ENCODE data around the gene PXN.
A peak's percentile ranks its signal among the peaks of the same experiment; 100 is the strongest.
"Not testable (repeated sequence)": the region's sequence is repeated elsewhere in the genome, so short reads cannot be mapped to it uniquely, and the experiment has no call there.

PXN gene

DNA sequence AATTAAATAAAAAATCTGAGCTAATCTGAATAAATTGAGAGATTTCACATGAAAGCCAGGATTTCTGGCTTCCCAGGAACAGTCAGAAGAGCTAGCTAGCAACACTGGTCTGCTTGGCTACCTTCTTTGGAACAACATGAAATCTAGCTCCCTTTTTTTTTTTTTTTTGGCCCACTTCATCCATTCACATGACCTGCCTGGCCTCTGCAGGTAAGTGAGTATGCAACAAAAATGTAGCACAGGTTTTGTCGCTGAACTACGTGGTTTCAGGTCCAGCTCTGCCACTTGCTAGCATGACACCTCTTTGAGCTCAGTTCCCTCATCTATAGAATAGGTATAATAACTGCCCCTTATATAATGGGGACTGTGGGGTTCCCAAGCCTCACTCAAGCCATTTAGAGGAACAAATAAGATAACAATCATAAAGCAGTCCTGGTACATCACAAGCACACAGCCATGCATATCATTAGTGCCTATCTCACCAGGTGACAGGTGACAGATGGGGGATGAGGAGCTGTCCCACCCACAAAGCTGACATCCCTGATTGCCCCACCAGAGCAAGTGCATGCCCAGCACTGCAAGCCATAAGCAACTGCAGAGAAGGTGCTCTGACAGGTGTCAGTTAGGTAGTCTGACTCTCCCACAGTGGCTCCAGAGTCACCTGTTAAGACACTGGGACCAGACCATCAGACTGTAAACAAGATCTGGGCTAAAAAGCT is 25.6 kb downstream of the PXN start:
- DNase-seq, result no peak

GRCh38 chr12:120238839-120239445 is 26.6 kb downstream of the PXN start:
- no peak for DNase-seq

- DNase-seq, result no peak
Observed at GRCh38 chr12:120238217-120238616, 27.3 kb downstream of the PXN start.

GRCh38 chr12:120237360-120238171 is 28.0 kb downstream of the PXN start:
- no peak for DNase-seq

DNA sequence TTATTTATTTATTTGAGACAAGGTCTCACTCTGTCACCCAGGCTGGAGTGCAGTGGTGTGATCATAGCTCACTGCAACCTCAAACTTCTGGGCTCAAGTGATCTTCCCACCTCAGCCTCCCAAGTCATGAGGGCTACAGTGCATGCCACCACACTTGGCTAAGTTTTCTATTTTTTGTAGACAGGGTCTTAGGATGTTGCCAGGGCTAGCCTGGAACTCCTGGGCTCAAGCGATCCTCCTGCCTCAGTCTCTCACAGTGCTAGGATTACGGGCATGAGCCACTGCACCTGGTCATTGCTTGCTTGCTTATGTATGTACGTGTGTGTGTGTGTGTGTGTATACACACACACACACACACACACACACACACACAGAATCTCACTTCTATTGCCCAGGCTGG is 28.7 kb downstream of the PXN start:
- not testable (repeated sequence) for DNase-seq

DNA sequence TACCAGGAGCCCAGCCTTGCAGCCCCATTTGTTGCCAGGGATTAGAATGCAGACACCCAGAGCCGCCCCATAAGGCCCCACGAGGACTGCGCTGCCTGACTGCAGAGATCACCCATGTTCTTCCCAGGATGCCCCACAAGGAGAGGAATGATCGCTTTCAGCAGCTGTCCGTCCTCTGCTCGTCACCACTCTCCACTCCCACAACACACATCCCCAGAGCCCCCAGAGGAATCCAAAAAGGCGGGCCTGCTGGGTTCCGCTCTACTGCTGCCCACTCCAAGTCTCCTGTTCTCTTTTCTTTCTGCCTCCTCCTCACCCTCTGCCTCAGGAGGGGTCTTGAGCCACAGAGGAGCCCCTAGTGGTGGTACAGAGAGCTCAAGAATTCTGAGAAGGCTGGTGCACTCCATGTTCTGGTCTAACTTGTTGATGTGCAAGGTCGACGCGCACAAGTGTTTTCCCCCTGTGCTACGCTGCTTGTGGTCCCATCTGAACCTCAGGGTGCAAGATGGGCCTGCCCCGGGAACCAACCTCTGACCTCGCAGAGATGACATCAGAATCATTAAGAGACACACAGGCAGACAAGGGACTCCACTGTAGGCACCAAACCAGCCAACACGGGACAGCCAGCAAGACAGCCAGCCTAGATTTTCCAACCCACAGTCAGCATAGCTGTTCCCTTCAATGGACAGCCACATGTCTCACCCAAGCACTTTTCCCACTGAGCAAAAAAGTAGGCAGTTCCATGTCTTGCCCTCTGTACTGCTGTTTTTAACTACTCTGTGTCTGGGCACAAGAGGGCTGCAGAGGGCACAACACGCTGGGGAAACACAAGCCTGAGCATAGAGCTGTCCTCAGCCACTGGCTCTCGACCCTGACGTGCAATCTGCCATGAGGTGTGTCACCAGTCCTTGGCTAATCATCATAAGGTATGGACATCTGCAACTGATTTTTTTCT is 29.9 kb downstream of the PXN start:
- DNase-seq, result no peak

DNA sequence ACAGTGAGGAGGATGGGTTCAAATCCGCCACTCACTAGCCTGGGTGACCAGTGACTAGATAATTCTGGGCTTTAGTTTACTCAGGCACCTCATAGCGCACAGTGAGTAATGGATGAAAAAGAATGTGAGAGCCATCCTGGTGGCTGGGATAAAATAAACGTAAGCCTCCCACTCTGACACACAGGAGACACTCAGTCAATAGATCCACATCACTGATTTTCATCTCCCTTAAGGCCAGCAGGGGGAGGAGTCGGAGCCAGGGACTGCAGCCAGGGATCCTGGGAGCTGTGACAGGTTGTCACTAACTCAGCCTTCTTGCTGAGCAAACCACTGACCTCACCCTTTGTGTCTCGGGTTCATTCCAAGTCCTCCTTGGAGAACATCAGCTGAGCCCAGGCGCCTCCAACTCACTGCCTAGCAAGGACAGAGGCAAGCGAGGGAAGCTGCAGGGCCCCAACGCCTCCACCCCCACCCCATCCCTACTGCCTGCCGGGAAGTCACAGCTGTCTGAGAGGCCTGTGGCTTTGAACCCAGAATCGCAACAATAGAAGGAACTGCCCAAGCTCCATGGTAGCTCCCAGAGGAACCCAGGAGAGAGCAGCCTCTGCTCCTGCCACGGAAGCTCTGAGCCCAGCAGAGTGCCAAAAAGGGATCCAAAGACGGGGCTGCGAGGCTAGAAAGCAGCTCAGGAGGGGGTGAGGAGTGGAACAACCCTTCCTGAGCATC is 30.7 kb downstream of the PXN start:
- DNase-seq, result no peak

- DNase-seq, result peak; percentile 76 to 82
Observed at GRCh38 chr12:120231316-120232011, 34.1 kb downstream of the PXN start.

DNA sequence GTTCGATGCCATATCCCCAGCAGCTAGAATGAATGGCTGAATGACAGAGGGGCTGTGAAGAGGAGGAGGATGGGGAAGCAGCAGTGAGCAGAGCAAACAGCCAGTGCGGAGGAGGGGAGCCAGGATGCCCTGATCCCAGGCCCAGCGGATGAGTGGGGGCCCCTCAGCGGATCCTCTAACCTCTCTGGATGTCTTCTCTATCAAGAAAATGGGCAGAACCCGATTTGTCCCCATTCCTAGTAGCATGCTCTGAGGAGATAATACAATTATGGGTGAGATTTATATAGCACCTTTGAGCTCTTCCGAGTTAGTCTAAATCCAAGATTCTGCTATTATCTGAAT is 34.6 kb downstream of the PXN start:
- no peak for DNase-seq

GRCh38 chr12:120230326-120230973 is 35.1 kb downstream of the PXN start:
- no peak for DNase-seq

DNA sequence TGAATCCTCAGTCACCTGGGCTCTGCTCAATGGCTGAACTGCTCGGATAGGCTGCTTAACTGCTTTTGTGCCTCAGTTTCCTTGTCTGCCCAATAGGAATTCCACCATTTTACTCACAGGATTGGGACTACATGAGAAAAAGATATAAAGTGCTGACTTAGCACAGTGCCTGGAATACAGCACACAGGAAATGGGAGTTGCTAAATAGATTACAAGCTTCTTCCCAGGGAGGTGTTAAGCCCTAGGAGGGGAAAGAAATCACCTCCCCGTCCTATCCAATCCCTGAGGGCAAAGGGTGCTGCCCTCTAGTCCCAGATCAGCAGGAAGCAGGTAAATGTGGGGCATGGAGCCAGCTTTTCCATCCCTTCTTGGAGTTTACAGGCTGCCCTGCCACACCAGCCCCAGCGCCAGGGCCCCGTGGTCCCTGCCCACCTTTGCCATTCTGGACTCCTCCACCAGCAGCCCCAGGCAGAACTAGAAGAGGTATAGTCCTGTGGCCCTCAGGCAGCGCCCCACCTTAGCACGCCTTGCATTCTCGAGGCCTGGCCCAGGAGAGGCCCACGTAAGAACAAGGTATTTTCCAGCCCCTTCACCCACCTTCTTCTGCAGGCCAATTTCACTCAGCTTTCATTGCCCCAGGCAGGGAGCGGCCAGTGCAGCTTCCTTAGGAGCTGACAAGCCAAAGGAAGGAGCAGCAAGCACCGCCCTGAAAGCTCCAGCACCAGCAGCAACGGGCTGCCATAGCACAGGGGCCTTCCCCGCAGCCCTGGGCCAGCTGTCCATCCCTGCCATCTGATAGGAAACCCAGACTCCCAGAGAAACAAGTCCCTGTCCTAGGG is 35.8 kb downstream of the PXN start:
- no peak for DNase-seq

- no peak for DNase-seq
Observed at GRCh38 chr12:120229071-120229486, 36.5 kb downstream of the PXN start.

GRCh38 chr12:120228291-120229070 is 37.0 kb downstream of the PXN start:
- peak; percentile 89 for DNase-seq

GRCh38 chr12:120228041-120228290 is 37.6 kb downstream of the PXN start:
- no peak for DNase-seq

DNA sequence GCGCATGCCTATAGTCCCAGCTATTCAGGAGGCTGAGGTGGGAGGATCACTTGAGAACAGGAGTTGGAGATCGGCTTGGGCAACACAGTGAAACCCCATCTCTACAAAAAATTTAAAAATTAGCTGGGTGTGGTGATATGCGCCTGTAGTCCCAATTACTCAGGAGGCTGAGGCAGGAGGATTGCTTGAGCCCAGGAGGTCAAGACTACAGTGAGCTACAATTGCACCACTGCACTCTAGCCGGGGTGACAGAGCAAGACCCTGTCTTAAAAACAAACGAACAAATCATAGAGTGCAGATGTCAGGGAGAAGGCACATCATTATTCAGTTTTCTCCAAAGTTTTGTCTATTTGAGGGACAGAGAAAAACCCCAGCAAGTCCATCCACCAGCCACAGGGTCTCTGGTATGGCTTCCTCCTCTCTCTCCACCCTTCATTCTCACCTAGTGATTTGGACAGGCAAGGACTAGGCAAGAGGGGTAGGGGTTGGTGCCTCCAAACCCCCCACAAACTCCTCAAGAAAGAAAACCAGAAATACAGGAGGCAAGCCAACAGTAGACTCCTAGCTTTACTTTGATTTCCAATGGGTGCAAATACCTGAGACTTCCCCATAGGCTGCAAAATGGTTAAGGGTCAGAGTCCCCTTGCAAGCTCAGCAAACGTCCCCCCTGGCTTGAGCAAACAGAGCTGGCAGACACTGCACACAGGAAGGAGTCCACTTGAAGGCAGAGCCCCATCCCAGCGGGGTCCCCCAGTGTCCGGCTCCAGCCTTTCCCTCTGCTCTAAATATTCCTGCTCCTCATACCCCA is 38.1 kb downstream of the PXN start:
- no peak for DNase-seq

GRCh38 chr12:120225852-120226640 is 39.5 kb downstream of the PXN start:
- DNase-seq, result no peak

DNA sequence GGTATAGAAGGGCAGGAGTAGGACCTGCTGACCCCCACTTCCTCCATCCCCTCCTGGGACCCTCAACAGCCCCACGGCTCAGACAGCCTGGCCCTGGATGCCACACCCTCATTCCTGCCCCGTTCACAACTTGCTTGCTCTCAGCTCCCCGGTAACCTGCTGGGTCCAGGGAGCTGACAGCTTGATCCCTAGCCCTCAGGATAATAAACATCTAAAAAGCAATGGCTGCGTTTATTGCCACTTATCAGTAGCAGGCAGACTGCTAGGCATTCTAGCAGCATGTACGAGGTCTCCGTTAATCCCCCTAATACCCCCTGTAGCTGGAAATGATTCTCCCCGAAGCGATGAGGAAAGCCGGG is 40.4 kb downstream of the PXN start:
- no peak for DNase-seq
